Central memory CD8-positive, alpha-beta T cell (primary cell): ENCODE measurements around the gene ZMYND10.
"Not testable (repeated sequence)": the region's sequence is repeated elsewhere in the genome, so short reads cannot be mapped to it uniquely, and the experiment has no call there.

Experiments used
- ATAC-seq: fragments of 150-1000 bp; cut with Tn5 transposase; replicated peaks from 2 replicates; pipeline ENCODE4 v1.10.0; 2022; ENCODE audit warnings: mild to moderate bottlenecking, moderate FRiP score, moderate number of reproducible peaks; ENCODE audit not compliant: poor library complexity, severe bottlenecking; ENCODE audit errors: extremely low read depth
- DNase-seq, 2 donors: peaks; one replicate each; pipeline ENCODE4 v3.0.0; 2021; ENCODE audit warnings: low spot score in 2 of 2
- H3K27ac Mint-ChIP-seq: one replicate; pipeline ENCODE4 v1.8.0; 2022; ENCODE audit warnings: low read depth, mild to moderate bottlenecking, moderate library complexity, mixed read lengths
- H3K27me3 Mint-ChIP-seq: one replicate; pipeline ENCODE4 v1.8.0; 2022; ENCODE audit warnings: mixed read lengths
- H3K36me3 Mint-ChIP-seq: one replicate; pipeline ENCODE4 v1.8.0; 2022; ENCODE audit warnings: mild to moderate bottlenecking, moderate library complexity, mixed read lengths; ENCODE audit not compliant: insufficient read depth
- H3K4me1 Mint-ChIP-seq: one replicate; pipeline ENCODE4 v1.8.0; 2022; ENCODE audit warnings: mixed read lengths
- H3K4me3 Mint-ChIP-seq: one replicate; pipeline ENCODE4 v1.8.0; 2022; ENCODE audit warnings: mild to moderate bottlenecking, moderate library complexity, mixed read lengths
- H3K9me3 Mint-ChIP-seq: one replicate; pipeline ENCODE4 v1.8.0; 2022; ENCODE audit warnings: mixed read lengths

ZMYND10 gene

GRCh38 chr3:50318615-50319014 is 26.9 kb downstream of the ZMYND10 start:
- Mint-ChIP-seq H3K36me3 (peaks cover 3% of the 10 kb centered on the region), H3K9me3 (no peaks in the 10 kb centered on the region), H3K4me1 (peaks cover 45% of the 10 kb centered on the region), H3K27me3 (no peaks in the 10 kb centered on the region), H3K27ac (no peak overlapping the region), H3K4me3 (peak overlapping the region; percentile 20)
- no peak for DNase-seq
- no peak for ATAC-seq

- ATAC-seq (no peak), DNase-seq (no peak)
- Mint-ChIP-seq H3K27ac (no peak overlapping the region), H3K9me3 (no peaks in the 10 kb centered on the region), H3K27me3 (no peaks in the 10 kb centered on the region), H3K36me3 (peaks cover 3% of the 10 kb centered on the region), H3K4me3 (peak overlapping the region; percentile 20), H3K4me1 (peaks cover 42% of the 10 kb centered on the region)
These were observed 27.4 kb downstream of the ZMYND10 start for GRCh38 chr3:50318163-50318562.

- ATAC-seq (no peak), DNase-seq (no peak)
- Mint-ChIP-seq H3K27ac (peak overlapping the region; percentile 94), H3K27me3 (no peaks in the 10 kb centered on the region), H3K9me3 (no peaks in the 10 kb centered on the region), H3K4me1 (peaks cover 42% of the 10 kb centered on the region), H3K36me3 (peaks cover 3% of the 10 kb centered on the region), H3K4me3 (peak overlapping the region; percentile 80)
These were observed 28.2 kb downstream of the ZMYND10 start for GRCh38 chr3:50317300-50317699.

- Mint-ChIP-seq H3K9me3 (no peaks in the 10 kb centered on the region), H3K27ac (peak overlapping the region; percentile 94), H3K4me1 (peaks cover 42% of the 10 kb centered on the region), H3K4me3 (peak overlapping the region; percentile 80), H3K27me3 (no peaks in the 10 kb centered on the region), H3K36me3 (peaks cover 3% of the 10 kb centered on the region)
- ATAC-seq, result peak; percentile 81
- peak; percentile 55 to 70 for DNase-seq
These were observed 28.8 kb downstream of the ZMYND10 start for GRCh38 chr3:50316657-50317242.

GRCh38 chr3:50314816-50315215 is 30.7 kb downstream of the ZMYND10 start:
- DNase-seq, result no peak
- H3K4me1 Mint-ChIP-seq, result peaks cover 32% of the 10 kb centered on the region
- H3K4me3 Mint-ChIP-seq, result no peak overlapping the region
- no peak overlapping the region for H3K27ac Mint-ChIP-seq
- no peak for ATAC-seq
- H3K36me3 Mint-ChIP-seq, result peaks cover 3% of the 10 kb centered on the region
- H3K9me3 Mint-ChIP-seq, result no peaks in the 10 kb centered on the region
- H3K27me3 Mint-ChIP-seq, result no peaks in the 10 kb centered on the region

- Mint-ChIP-seq H3K4me1 (peaks cover 29% of the 10 kb centered on the region), H3K4me3 (no peak overlapping the region), H3K36me3 (peaks cover 5% of the 10 kb centered on the region), H3K27me3 (no peaks in the 10 kb centered on the region), H3K9me3 (no peaks in the 10 kb centered on the region), H3K27ac (no peak overlapping the region)
- DNase-seq (no peak), ATAC-seq (no peak)
These were observed 31.2 kb downstream of the ZMYND10 start for GRCh38 chr3:50314342-50314741.

- DNase-seq, ATAC-seq, H3K4me3 Mint-ChIP-seq, H3K27ac Mint-ChIP-seq, H3K36me3 Mint-ChIP-seq, H3K27me3 Mint-ChIP-seq, H3K9me3 Mint-ChIP-seq: not testable (repeated sequence)
- peaks cover 17% of the 10 kb centered on the region for H3K4me1 Mint-ChIP-seq
These were observed 33.5 kb downstream of the ZMYND10 start for GRCh38 chr3:50312041-50312440.

- H3K27ac Mint-ChIP-seq, result no peak overlapping the region
- DNase-seq, result no peak
- H3K4me3 Mint-ChIP-seq, result no peak overlapping the region
- no peaks in the 10 kb centered on the region for H3K9me3 Mint-ChIP-seq
- no peaks in the 10 kb centered on the region for H3K27me3 Mint-ChIP-seq
- ATAC-seq, result no peak
- H3K36me3 Mint-ChIP-seq, result peaks cover 4% of the 10 kb centered on the region
- peaks cover 15% of the 10 kb centered on the region for H3K4me1 Mint-ChIP-seq
These were observed 40.9 kb downstream of the ZMYND10 start for GRCh38 chr3:50304601-50305000.

GRCh38 chr3:50303013-50303815 is 42.3 kb downstream of the ZMYND10 start, which contains the start of gene HYAL1:
Gene HYAL1 (minus strand): TSS chr3:50303574. CDS start chr3:50302956, 618 bp downstream.
- H3K4me1 Mint-ChIP-seq, result peaks cover 24% of the 10 kb centered on the region
- no peak within 1 kb of the TSS for H3K27ac Mint-ChIP-seq
- H3K36me3 Mint-ChIP-seq, result peaks cover 4% of the 10 kb centered on the region
- H3K4me3 Mint-ChIP-seq, result no peak within 1 kb of the TSS
- ATAC-seq (no peak), DNase-seq (no peak)
- no peaks in the 10 kb centered on the region for H3K9me3 Mint-ChIP-seq
- H3K27me3 Mint-ChIP-seq, result no peaks in the 10 kb centered on the region

- ATAC-seq (no peak), DNase-seq (no peak)
- Mint-ChIP-seq H3K4me1 (peaks cover 26% of the 10 kb centered on the region), H3K27me3 (no peaks in the 10 kb centered on the region), H3K36me3 (peaks cover 4% of the 10 kb centered on the region), H3K9me3 (no peaks in the 10 kb centered on the region), H3K4me3 (no peak overlapping the region), H3K27ac (no peak overlapping the region)
These were observed 43.2 kb downstream of the ZMYND10 start for GRCh38 chr3:50302095-50303012.

- Mint-ChIP-seq H3K4me3 (peak overlapping the region; percentile 92), H3K36me3 (peaks cover 4% of the 10 kb centered on the region), H3K4me1 (peaks cover 26% of the 10 kb centered on the region), H3K27ac (peak overlapping the region; percentile 96), H3K9me3 (no peaks in the 10 kb centered on the region), H3K27me3 (no peaks in the 10 kb centered on the region)
- no peak for ATAC-seq
- DNase-seq, result no peak
These were observed 44.8 kb downstream of the ZMYND10 start for GRCh38 chr3:50300681-50301254.
